Measurements from ENCODE around the gene RGS16. TPM values are rescaled to one million over a fixed set of nuclear protein-coding genes. Genes with fewer than 3 reads are reported as not detected.

Gene RGS16
- 0.19 and 0.23 TPM in 2 replicates for total RNA-seq

DNA sequence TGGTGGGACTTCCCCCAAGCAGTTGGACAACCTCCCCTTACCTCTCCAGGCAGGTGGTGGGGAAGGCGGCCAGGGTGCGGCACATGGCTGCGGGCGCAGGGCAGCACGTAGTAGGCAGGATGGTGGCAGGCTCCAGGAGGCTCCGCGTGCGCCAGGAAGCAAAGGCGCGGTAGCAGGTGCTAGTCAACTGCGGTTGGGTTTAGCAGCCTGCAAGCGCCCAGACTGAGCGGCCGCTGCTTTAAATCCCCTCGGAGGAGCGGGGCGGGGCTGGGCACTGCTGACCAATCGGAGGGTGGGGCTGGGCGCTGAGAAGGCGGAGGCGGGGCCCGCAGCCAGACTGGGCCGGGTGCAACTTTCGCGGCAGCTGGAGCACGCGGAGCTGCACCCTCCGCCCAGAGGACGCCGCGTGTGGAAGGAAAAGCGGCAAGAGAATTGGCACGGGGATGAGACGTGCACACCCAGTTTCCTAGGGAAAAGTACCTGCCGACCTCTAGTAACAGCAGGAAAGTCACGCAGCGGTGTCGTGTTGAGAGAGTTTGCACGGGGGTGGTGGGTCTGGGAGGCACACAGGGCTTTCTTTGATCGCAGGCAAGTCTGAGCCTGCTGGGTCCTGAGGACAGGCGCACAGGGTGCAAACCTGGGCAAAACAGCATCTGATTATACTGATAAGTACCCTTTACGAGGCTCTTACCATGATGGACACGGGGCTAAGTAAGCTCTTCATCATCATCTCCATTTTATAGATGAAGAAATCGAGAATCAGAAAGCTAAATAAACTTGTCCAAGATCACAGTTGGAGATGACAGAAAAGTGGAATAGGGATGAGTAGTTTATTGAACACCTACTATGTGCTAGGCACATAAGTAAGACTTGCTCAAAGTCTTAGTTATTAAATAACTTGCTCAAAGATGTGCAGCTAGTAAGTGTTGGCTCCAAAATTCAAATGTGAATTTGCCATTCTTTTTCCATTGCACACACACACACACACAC lies at the start of gene RGS16:
Gene RGS16, minus strand, starts transcription at position 215 of the 990 bp plus-strand sequence. Its CDS starts 130 bp downstream, at position 85.

DNA sequence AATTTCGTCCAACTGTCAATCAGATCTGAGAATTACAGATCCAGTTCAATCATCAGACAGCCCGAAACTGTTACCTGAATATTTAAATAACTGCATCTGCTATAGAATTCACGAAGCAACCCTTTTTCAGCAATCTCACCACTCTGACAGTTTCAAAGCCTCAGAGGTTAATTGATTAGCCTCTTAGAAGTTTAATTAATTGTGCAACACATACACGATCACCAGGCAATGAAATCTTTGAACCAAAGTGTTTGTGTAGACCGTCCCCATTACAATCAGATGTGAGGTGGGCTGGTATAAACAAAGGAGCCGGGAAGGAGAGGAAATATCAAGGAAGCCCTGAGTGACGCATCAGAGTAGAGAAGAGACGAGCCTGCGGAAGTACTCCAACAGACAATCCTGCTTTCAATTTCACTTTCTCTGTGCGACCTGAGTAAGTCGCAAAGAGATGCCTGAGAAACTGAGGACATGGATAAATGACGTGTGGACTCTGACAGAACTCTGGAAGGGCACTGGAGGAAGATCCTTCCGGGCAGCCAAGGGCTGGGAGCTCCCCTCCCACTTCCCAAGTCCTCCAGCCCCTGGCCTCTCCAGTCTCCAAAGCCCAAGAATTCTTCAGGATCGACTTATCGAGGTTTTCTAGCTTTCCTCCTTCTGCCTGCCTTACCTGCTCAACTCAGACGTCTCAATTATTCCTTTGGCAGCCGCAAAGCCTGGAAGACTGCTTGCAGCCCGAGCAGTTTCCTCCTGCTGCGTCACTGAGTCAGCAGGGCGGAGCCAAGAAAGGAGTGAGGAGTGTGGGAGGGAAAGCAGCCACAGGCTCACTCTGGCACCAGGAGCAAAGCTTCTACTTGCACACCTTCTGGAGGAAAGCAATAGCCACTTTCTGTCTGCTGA lies 15.4 kb downstream of the RGS16 start, which contains the start of gene RNASEL:
Gene RNASEL, minus strand, starts transcription at position 757 of the 897 bp plus-strand sequence. CDS start 2,450 bp downstream, outside the sequence.

Other genes with a start within 250 kb of the RGS16 start
- gene GLUL, start 212.6 kb downstream of the RGS16 start, total RNA-seq, result 403 and 430 TPM in 2 replicates
- gene TEDDM1, start 203.7 kb downstream of the RGS16 start, total RNA-seq, result not detected in 2 replicates
- not detected in 2 replicates for gene RGSL1, start 154.2 kb downstream of the RGS16 start, total RNA-seq
- 2.7 and 3.8 TPM in 2 replicates for gene RNASEL, start 15.1 kb downstream of the RGS16 start, total RNA-seq
- gene RGS8, start 80.2 kb upstream of the RGS16 start, total RNA-seq, result not detected in 2 replicates
- gene NPL, start 185.4 kb upstream of the RGS16 start, total RNA-seq, result 1.8 and 2.8 TPM in 2 replicates
- 65.9 and 108 TPM in 2 replicates for gene DHX9, start 235.0 kb upstream of the RGS16 start, total RNA-seq

Data from hair follicular keratinocyte (primary cell).